B cell (primary cell): Measurements from ENCODE around the gene OCLN.

Experiments used
- EZH2 ChIP-seq: IDR thresholded peaks from 2 replicates; pipeline ENCODE4 v1.6.1; 2012; ENCODE audit warnings: borderline replicate concordance, low read depth, mild to moderate bottlenecking, moderate library complexity, low read length; ENCODE audit not compliant: insufficient read depth, poor library complexity, severe bottlenecking
- TF ChIP-seq, protein P1 (sequence below): fragments of 200-600 bp; IDR thresholded peaks from one replicate; pipeline ENCODE4 v1.8.0; 2022; ENCODE audit warnings: antibody characterized with exemption, mild to moderate bottlenecking

DNA sequence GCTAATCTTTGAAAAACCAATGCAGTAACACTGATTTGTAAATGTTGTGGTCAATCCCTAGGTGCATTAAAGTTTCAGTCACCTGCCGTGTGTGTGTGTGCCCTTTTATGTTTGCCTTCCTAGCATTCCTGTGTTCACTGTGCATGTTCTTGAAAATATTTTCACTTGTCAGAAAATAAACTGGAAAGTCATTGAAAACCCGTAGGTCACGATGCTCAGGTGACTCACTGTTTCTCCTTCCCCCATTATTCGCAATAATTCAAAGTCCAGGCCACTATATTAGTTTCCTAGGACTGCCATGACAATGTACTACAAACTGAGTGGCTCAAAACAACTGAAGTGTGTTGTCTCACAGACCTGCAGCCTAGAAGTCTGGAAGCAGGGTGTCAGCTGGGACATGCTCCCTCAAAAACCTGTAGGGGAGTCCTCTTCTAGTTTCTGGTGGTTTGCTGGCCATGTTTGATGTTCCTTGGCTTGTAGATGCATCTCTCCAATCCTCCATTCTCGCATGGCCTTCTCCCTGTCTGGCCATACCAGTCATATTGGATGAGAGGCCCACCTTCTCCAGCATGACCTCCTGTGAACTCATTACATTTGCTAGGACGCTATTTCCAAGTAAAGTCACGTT lies 48.3 kb upstream of the OCLN start:
- no peak for TF ChIP-seq EZH2
- TF ChIP-seq, protein P1, sequence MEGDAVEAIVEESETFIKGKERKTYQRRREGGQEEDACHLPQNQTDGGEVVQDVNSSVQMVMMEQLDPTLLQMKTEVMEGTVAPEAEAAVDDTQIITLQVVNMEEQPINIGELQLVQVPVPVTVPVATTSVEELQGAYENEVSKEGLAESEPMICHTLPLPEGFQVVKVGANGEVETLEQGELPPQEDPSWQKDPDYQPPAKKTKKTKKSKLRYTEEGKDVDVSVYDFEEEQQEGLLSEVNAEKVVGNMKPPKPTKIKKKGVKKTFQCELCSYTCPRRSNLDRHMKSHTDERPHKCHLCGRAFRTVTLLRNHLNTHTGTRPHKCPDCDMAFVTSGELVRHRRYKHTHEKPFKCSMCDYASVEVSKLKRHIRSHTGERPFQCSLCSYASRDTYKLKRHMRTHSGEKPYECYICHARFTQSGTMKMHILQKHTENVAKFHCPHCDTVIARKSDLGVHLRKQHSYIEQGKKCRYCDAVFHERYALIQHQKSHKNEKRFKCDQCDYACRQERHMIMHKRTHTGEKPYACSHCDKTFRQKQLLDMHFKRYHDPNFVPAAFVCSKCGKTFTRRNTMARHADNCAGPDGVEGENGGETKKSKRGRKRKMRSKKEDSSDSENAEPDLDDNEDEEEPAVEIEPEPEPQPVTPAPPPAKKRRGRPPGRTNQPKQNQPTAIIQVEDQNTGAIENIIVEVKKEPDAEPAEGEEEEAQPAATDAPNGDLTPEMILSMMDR: no peak
